ENCODE measurements around the gene CCDC13.

DNA sequence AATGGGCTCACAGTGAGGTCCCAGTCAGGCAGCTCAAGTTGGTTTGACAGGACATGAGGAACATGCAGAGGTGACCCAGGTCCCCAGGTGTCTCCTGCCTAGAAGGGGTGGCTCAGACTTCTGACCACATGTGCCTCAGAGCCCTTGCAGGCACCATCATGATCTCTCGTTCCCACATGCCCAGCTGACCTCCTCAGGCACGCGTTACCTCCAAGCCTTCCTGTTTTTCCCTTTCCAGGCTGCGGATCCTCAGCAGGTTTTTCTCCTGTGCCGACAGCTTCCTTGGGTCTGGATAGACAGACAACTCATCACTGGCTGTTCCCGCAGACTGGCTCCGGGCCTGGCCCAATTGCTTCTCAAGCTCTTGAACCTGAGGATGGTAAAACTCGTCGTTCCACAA lies 30.4 kb downstream of the CCDC13 start:
- TF ChIP-seq, protein P1, sequence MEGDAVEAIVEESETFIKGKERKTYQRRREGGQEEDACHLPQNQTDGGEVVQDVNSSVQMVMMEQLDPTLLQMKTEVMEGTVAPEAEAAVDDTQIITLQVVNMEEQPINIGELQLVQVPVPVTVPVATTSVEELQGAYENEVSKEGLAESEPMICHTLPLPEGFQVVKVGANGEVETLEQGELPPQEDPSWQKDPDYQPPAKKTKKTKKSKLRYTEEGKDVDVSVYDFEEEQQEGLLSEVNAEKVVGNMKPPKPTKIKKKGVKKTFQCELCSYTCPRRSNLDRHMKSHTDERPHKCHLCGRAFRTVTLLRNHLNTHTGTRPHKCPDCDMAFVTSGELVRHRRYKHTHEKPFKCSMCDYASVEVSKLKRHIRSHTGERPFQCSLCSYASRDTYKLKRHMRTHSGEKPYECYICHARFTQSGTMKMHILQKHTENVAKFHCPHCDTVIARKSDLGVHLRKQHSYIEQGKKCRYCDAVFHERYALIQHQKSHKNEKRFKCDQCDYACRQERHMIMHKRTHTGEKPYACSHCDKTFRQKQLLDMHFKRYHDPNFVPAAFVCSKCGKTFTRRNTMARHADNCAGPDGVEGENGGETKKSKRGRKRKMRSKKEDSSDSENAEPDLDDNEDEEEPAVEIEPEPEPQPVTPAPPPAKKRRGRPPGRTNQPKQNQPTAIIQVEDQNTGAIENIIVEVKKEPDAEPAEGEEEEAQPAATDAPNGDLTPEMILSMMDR (IDR thresholded peaks at IDR 0.05 in 2 of 3, conservative IDR thresholded peaks at IDR 0.05 in 1 of 3; ENCODE audit: control insufficient read depth in 2 of 3, extremely low read depth in 1 of 3, insufficient read depth in 1 of 3, low read depth in 3 of 3, low read length in 3 of 3): no peak
- TF ChIP-seq, protein P2, sequence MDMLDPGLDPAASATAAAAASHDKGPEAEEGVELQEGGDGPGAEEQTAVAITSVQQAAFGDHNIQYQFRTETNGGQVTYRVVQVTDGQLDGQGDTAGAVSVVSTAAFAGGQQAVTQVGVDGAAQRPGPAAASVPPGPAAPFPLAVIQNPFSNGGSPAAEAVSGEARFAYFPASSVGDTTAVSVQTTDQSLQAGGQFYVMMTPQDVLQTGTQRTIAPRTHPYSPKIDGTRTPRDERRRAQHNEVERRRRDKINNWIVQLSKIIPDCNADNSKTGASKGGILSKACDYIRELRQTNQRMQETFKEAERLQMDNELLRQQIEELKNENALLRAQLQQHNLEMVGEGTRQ (IDR thresholded peaks at IDR 0.05; ENCODE audit: borderline replicate concordance, low read depth, low read length): no peak
- TF ChIP-seq EP300 (IDR thresholded peaks at IDR 0.05; ENCODE audit: borderline replicate concordance in 1 of 2, control insufficient read depth in 1 of 2, low read depth in 2 of 2, low read length in 2 of 2): no peak
- no peak for TF ChIP-seq TBL1XR1 (IDR thresholded peaks at IDR 0.05; ENCODE audit: low read depth, low read length)
- TF ChIP-seq, protein P3, sequence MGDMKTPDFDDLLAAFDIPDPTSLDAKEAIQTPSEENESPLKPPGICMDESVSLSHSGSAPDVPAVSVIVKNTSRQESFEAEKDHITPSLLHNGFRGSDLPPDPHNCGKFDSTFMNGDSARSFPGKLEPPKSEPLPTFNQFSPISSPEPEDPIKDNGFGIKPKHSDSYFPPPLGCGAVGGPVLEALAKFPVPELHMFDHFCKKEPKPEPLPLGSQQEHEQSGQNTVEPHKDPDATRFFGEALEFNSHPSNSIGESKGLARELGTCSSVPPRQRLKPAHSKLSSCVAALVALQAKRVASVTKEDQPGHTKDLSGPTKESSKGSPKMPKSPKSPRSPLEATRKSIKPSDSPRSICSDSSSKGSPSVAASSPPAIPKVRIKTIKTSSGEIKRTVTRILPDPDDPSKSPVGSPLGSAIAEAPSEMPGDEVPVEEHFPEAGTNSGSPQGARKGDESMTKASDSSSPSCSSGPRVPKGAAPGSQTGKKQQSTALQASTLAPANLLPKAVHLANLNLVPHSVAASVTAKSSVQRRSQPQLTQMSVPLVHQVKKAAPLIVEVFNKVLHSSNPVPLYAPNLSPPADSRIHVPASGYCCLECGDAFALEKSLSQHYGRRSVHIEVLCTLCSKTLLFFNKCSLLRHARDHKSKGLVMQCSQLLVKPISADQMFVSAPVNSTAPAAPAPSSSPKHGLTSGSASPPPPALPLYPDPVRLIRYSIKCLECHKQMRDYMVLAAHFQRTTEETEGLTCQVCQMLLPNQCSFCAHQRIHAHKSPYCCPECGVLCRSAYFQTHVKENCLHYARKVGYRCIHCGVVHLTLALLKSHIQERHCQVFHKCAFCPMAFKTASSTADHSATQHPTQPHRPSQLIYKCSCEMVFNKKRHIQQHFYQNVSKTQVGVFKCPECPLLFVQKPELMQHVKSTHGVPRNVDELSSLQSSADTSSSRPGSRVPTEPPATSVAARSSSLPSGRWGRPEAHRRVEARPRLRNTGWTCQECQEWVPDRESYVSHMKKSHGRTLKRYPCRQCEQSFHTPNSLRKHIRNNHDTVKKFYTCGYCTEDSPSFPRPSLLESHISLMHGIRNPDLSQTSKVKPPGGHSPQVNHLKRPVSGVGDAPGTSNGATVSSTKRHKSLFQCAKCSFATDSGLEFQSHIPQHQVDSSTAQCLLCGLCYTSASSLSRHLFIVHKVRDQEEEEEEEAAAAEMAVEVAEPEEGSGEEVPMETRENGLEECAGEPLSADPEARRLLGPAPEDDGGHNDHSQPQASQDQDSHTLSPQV (IDR thresholded peaks at IDR 0.05): no peak
- TF ChIP-seq GABPA (IDR thresholded peaks at IDR 0.05; ENCODE audit: low read depth): no peak

Measured in GM12878 (cell line).